ENCODE results near the gene ARHGAP42. TPM values are rescaled to one million over a fixed set of nuclear protein-coding genes. Genes with fewer than 3 reads are reported as not detected.

Gene ARHGAP42
- total RNA-seq, 1 experiment from 2014 or later, result 39.1 TPM

GRCh38 chr11:100872951-100873740 lies 186.1 kb downstream of the ARHGAP42 start:
- Histone ChIP-seq H3K4ac (ENCODE audit: low read depth, low read length) (no peak overlapping the region), H3K23ac (ENCODE audit: insufficient read length, low read depth, low read length) (no peak overlapping the region), H2BK5ac (ENCODE audit: insufficient read length, low read length) (no peak overlapping the region), H3K14ac (ENCODE audit: insufficient read depth, low read length) (no peak overlapping the region), H3K4me1 (ENCODE audit: insufficient read depth, low read length) (no peaks in the 10 kb centered on the region; the same call in 1 of the 2 replicates), H2BK12ac (ENCODE audit: insufficient read length, low read depth, low read length) (no peak overlapping the region), H4K91ac (ENCODE audit: insufficient read length, low read depth, low read length) (no peak overlapping the region), H3K27me3 (ENCODE audit: insufficient read depth, low read length) (no peaks in the 10 kb centered on the region), H3K9me3 (ENCODE audit: control insufficient read depth, low read depth, low read length) (no peaks in the 10 kb centered on the region), H2AFZ (ENCODE audit: low read length) (no peak overlapping the region), H3K4me2 (ENCODE audit: insufficient read depth, insufficient read length, low read length) (no peak overlapping the region), H3K27ac (ENCODE audit: insufficient read length, low read depth, low read length) (no peak overlapping the region), H3K56ac (ENCODE audit: insufficient read length, low read depth, low read length) (no peak overlapping the region), H4K8ac (replicated peaks; ENCODE audit: insufficient read length, low read depth, low read length) (no peak overlapping the region), H3K9ac (ENCODE audit: extremely low read depth, insufficient read length, low read length) (no peak overlapping the region), H3K79me1 (ENCODE audit: insufficient read depth, low read depth, low read length, poor library complexity, severe bottlenecking) (no peaks in the 10 kb centered on the region), H4K5ac (ENCODE audit: insufficient read length, low read depth, low read length) (no peak overlapping the region), H2AK5ac (ENCODE audit: insufficient read length, low read length) (no peak overlapping the region), H2BK120ac (ENCODE audit: low read depth, low read length, poor library complexity, severe bottlenecking) (no peak overlapping the region), H3K23me2 (ENCODE audit: insufficient read length, low read depth, low read length, poor library complexity, severe bottlenecking) (no peaks in the 10 kb centered on the region), H3K18ac (ENCODE audit: insufficient read length, low read depth, low read length) (no peak overlapping the region), H2BK20ac (ENCODE audit: low read depth, low read length, poor library complexity, severe bottlenecking) (no peak overlapping the region), H3T11ph (ENCODE audit: low read length) (no peak overlapping the region), H4K20me1 (ENCODE audit: control insufficient read depth, insufficient read depth, insufficient read length) (no peaks in the 10 kb centered on the region), H3K79me2 (ENCODE audit: insufficient read depth, low read length) (no peaks in the 10 kb centered on the region), H2BK15ac (ENCODE audit: low read depth, low read length) (no peak overlapping the region)
- Mint-ChIP-seq H3K36me3 (ENCODE audit: insufficient read depth in 1 of 3, low read depth in 3 of 3) (no peaks in the 10 kb centered on the region), H3K27me3 (ENCODE audit: low read depth) (no peaks in the 10 kb centered on the region), H3K4me3 (no peak overlapping the region), H3K4me1 (peaks cover 51 to 56% of the 10 kb centered on the region in 2 experiments), H3K27ac (no peak overlapping the region; a peak in 1 of 7 replicates), H3K9me3 (no peaks in the 10 kb centered on the region)
- TF ChIP-seq CTCF (conservative IDR thresholded peaks at IDR 0.05), result no peak
- no CpG with 5 or more reads among the region's 3 CpGs for WGBS (ENCODE audit: extremely low coverage, insufficient read length, low lambda C conversion rate)
- DNase-seq, result no peak

All from H9 (cell line).